GM21619 (cell line): Measurements from ENCODE around the gene TBC1D9.
A peak's percentile ranks its signal among the peaks of the same experiment; 100 is the strongest.

Experiments
- ATAC-seq: cut with Tn5 transposase; IDR thresholded peaks from one replicate; pipeline ENCODE4 v1.9.1; 2021; ENCODE audit not compliant: unreplicated experiment

TBC1D9 gene

DNA sequence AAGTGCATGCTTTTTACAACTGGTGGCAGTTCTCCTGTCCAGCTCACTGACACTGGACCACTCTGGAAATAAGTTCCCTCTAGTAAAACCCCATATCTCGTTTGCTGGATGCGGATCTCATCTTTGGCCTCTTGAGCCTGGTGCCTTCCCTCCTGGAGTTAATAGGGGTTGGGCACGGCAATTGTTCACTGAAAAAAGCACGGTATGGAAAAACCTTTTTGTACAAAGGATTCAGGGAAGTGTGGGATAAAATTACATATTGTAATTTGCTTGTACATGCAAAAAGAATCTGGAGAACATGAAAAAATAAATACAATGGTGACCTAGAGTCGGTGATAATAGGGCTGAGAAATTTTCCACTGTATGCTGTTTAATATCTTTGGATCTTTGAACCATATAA is 30.6 kb downstream of the TBC1D9 start:
- no peak for ATAC-seq

DNA sequence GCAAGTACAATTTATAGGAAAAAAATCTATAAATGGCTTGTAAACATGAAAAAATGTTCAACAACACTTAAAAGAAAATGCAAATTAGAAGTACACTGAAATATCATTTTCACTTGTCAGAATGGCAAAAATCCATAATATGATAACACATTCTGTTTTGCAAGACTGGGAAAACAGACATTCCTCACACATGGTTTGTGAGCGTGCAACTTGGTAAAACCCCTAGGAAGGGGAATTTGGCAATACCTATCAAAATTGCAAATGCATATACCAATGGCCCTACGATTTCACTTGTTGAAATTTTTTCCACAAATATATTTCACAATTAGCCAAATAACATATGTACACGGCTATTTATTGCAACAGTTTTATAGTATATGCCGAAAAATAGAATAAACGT is 31.4 kb downstream of the TBC1D9 start:
- no peak for ATAC-seq

DNA sequence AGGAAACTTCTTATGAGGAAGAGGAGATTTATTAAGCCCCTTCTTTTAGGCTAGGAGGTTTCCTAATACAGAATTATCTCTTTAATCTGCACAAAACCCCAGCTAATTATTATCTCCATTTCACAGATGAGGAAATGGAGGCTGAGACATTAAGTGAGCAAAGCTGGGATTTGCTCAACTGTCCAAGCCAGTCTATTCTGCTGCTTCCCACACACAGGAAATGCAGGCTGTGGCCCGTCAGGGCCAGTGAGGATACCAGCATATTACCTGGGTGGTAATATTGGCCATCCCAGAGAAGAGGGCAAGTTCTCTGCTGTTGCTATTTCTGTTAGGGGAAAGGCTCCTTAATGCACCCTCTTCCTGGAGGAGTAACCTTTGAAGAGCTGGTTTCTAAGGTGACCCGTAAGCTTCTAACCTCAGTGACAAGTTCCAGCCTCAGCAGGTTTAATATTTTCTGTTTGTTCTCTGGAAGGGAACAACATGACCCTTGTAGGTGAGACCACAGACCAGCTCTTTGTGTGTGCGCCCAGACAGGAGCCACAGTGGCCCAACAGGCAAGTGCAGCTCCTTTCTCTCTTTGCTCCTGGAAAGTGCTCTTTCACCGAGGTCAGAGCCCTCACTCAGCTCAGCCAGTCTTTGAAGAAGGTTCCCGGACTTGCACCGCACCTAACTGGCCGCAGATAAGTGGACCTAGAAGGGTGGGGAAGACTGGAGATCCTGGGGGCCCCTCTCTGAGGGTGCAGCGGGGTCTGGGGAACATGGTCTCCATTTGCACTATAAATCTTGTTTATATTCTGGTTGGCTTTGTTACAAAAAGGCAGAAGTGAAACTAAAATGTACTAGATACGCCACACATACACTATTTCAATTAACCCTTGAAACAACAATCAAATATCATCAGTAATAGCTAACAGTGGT is 35.5 kb downstream of the TBC1D9 start:
- ATAC-seq = peak; percentile 36

DNA sequence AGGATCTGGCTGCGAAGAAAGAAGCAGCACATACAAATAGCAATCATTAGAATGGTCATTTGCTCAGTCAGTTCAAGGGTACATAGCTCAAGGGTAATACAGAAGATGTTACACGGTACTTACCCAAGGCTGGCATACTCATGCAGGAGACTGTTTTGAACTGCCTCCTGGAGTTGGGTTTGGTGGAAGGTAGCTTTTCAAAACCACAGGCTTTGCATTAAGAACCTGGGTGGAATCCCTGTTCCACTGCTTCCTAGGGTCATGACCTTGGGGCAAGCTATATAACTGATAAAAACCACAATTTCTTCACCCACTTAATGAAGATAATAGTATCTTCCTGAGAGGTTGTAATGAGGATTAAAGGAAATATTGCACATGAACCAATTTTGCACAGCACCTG is 36.5 kb downstream of the TBC1D9 start:
- peak; percentile 55 for ATAC-seq

DNA sequence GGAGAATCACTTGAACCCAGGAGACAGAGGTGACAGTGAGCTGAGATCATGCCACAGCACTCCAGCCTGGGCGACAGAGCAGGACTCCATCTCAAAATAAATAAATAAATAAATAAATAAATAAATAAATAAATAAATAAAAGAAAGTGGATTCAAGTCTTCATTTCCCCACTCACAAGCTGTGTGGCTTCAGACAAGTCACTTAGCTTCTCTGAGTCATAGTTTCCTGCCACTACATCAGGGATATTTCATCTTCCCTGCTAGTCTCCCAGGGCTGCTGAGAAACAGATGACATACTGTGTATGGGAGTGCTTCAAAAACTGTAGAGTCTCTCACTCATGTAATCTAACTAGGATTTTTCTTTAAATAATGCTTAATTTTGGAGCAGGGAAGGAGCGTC is 37.2 kb downstream of the TBC1D9 start:
- no peak for ATAC-seq

DNA sequence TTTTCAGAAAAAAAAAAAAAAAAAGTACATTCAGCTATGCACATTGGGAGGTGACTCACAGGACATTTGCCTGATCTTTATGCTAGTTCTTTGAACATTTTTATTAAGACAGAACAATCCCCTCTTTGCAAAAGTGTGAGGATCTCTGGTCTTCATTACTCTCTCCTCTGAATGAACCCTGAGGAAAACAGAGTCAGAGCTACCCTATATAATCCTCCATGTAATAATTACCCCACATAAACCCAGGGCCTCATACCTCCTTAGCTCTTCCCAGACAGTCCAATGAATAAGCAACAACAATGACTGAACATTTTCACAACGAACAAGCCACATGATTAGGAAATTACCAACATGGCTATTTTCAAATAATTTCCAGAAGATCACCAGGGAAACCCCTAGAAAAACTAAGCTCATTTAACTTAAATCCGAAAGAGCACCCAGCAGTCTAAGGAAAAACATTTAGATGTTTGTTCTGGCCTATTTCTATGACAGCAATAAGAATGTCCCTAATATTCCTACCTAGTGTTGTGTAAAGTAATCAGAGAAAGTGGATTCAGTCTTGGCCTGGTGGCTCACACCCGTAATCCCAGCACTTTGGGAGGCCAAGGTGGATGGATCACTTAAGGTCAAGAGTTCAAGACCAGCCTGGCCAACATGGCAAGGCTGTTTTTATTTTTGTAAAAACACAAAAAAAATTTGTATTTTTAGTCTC is 37.8 kb downstream of the TBC1D9 start:
- no peak for ATAC-seq

DNA sequence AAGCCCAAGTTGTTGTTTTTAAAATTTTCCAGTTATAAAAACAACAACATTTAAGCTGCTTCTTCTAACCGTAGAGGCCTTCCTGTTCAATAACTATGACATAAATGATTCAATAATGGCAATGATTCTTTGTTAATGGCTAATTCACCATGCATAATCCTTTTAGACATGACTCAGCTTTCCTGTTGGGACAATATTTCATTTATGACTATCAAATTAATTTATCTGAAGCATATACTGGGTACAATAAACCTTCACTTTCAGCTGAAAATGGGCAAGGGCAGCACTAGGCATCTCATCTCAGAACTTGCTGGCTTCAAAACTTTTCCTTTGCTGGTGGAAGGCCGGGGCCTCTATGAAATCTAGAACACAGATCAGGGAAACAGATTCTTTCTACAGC is 38.9 kb downstream of the TBC1D9 start:
- no peak for ATAC-seq

DNA sequence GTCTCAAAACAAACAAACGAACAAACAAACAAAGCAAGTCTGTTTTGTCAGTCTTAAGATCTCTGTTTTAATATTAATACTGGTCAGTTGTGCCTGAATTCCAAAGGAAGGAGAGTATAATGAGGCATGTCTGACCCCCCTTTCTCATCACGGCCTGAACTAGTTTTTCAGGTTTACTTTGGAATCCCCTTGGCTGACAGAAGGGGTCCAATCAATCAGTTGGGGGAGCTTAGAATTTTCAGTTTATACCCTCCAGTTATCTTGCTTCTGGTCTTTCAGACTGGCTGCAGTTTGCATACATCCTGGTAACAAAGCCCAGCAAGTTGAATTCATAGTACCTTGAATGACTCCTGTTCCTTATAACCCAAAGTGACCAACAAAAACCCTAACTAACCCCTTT is 41.1 kb downstream of the TBC1D9 start:
- ATAC-seq = no peak

DNA sequence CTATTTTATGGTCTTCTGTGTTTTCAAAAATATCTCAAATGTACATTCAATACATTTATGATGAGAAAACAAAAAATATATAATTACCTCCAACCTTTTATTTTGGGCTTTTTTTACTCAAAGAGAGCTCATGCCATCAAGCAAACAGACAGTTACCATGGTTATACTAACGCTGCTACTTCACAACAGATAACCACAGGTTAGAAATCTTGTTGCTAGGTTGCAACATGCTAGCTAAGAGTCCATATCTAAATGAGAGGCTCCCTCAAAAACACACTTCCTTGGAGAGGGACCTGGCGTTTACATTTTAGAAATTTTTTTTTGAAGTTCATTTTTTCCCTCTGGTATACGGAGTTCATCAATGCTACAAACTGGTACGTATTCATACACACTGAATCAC is 44.3 kb downstream of the TBC1D9 start:
- ATAC-seq = no peak

DNA sequence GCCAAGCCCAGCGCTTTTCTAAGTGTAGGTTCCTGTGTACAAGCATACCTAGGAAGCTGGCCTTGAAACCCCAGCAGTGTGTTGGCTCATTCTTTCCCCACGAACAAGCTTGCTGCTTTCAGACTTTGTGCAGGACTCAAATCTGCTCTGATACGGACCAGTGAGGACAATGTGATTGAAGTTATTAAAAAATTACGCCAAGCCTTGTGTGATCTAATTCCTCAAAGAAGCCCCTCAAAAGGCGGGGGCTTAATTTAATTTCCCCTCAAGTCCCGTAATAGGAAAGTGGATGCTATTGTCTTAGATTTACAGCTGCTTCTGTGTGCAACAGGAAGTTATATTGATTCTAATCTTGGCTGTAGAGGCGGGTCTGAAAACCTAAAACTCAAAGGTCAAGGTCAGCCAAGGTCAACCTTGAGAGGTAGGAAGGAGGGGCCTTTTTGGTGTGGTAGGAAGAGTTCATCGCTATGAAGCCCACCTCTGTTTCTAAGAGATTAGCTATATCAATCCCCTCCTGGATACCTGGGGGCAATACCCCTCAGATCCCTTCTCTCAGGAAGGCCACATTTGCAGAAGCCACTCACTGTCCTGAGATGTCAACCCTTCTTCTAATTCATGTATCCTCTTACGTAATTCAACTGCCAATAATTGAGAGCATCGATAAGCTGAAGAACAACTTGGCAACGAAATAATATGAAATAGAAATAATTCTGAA is 45.1 kb downstream of the TBC1D9 start:
- ATAC-seq = no peak

DNA sequence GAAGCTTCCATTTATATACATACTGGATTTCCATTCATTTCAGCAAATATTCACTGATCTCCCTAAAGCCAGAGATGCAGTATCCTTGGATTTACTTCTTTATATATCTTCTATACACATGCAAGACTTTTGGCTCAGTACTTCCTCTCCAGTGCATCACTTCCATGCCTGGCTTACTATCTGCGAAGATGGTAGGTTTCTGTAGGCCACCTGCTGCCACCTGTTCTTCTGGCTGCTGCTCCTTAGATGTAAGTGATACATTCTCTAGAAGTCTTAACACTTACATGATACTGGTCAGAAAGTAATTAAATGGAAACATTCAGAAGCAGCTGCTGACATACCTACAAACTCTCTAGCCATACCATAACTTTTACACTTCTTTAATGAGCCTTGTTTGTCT is 48.9 kb downstream of the TBC1D9 start:
- no peak for ATAC-seq

DNA sequence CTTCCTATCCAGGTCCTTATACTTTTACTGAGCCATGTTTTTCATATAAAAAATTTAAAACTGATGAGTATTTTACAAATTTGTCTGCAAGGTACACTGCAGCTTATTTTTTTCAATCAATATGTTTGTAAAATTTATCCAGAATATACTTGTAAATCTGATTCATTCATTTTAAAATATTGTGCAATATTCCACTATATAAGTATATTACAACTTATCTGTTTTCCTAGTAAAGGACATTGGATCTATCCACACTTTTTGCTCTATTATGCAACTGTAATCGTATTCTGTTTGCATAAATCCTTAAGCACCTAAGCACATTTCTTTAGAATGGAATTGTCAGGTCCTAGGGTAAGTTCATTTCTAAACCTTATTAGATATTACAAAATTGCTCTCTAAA is 49.5 kb downstream of the TBC1D9 start:
- no peak for ATAC-seq

DNA sequence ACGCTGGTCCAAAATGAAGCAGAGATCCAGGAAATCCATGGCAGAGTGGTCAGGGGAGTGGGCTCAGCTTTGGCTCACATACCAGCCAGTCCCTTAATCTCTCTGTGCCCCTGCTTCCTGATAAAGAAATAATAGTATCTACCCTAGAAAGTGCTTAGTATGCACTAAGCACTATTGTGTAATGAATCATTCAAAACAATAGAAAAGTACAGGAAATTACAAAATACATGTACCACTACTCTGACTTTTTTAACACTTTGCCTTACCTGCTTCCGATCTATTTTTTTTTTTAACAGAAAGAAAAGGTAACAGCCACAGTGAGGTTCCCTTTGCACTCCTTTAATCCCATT is 49.9 kb downstream of the TBC1D9 start:
- no peak for ATAC-seq

DNA sequence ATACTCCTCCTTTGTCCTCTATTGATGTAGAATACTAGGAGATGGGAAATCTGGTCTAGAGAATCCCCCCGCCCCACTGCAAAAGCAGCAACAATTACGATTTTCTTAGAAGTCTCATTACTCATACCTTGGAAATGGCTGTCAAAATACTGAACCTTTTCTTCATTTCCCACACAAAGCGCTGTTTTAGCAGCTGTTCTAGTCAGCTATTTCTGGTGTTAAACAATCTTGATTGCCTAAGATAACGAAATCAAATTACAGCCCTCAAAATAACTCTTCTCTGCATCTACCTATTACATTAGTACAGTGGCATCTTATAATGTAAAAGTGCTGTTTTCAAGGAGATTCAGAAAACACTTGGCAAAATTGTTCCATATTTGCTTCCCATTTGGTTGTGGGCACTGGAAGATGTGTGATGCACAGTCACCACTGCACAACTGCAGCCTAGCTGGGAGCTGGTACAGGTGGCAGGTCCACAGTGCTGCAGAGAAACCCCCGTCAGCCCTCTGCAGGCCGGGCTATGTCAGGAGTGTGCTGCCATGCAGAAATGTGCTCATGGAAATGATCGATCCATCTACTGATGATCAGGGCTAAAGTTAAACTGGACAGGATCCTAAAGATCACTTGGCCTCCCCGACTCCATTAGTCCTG is 50.4 kb downstream of the TBC1D9 start:
- no peak for ATAC-seq

DNA sequence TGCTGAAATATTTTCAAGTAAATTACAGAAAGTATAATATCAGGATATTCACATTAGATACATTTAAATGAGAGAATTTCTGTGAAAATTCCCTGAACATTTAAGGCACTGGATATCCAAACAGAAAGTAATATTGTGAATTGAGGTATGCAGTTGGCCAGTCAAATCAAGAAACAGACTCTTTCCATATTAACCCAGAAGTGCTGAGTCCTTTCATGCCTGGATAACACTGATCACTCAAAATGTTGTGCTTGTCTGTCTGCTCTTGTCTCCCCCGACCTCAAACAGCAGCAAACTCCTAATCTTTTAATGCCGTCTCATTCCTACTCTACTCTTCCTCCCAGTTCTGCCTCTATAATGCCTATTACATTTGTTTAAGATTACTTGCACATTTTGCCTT is 51.2 kb downstream of the TBC1D9 start:
- peak; percentile 66 for ATAC-seq

DNA sequence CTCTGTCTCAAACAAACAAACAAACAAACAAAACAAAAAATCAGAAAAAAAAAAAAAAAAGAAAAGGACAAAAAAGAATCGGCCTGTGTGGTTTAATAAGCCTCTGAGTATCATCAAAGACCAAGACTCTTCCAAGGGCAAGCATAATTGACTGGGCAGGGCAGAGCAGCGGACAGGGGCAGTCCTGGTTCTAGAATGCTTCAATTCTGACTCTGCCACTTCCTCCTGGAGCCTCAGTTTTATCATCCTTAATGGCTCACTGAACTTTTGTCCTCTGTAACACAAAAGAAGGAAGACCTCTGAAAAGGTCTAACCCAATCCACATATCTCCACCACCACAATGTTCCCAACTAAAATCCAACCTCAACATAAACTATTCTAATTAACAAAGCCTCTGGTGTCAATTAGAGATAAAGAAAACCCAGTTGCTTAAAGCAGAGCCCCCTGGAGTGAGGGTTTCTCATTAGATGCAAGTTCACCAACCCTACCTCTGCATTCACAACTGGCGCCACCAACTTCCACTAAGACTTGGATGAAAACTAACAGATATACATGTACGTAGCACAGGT is 51.7 kb downstream of the TBC1D9 start:
- ATAC-seq = peak; percentile 21

DNA sequence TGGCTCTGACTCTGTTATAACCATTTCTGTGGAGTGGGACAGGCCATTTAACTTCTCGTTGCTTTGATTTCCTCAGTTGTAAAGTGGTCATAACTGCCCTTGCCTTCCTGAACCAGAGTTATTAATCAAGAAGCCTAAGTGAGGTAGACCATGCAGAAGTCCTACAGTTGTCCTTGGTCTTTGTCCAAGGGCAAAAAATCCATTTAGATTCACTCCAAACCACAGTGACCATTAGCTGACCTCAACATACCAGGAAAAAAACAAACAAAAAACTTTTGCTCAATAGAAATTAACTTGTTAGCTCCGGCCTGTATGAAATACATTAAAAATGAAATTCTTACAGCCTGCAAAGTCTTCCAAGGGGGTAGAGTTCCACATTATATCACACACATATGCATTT is 52.7 kb downstream of the TBC1D9 start:
- no peak for ATAC-seq

DNA sequence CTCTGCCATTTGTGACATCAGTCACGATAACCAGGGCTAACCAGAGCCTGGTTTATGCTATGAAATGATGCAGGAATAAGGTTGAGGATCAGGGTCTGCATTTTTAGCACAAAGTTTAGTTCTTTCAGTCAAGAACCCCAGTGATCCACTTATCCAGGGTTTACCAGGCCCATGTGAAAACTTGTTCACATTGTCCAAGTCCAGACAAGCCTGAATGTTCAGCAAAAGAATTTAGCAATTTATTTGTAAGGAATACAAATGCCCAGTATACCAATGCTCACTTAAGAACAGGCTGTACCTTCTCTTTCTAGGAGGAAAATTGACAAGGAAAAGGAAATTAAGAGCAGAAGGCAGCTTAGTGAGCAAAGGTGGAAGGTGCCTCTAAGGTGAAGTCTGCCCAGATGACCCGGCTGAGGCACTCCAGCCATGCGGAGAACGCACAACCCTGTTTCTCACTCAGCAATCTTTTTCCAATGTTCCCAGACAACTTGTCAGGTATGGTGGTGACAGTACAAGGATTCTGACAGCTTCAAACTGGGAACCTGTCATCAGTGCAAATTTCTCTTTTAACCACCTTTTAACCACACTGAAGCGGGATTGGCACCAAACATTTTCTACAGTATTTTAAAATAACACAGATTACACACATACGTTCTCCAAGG is 54.0 kb downstream of the TBC1D9 start:
- no peak for ATAC-seq

DNA sequence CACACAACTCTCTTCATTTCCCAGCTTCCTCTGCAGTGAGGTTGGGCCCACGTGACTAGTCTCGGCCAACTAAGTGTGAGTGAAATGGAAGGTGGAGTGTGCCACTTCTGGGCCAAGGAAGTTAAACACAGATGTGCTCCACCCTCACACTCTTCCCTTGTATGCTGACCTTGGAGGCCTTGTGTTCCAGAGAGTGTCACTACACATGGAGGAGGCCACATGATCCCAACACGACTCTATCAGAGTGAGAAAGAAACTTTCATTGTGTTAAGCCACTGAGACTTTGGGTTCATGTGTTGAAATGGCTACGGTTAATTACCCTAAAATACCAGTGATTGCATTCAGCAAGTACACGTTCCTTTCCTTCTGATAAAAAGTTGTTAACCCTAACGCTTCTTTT is 55.1 kb downstream of the TBC1D9 start:
- no peak for ATAC-seq

DNA sequence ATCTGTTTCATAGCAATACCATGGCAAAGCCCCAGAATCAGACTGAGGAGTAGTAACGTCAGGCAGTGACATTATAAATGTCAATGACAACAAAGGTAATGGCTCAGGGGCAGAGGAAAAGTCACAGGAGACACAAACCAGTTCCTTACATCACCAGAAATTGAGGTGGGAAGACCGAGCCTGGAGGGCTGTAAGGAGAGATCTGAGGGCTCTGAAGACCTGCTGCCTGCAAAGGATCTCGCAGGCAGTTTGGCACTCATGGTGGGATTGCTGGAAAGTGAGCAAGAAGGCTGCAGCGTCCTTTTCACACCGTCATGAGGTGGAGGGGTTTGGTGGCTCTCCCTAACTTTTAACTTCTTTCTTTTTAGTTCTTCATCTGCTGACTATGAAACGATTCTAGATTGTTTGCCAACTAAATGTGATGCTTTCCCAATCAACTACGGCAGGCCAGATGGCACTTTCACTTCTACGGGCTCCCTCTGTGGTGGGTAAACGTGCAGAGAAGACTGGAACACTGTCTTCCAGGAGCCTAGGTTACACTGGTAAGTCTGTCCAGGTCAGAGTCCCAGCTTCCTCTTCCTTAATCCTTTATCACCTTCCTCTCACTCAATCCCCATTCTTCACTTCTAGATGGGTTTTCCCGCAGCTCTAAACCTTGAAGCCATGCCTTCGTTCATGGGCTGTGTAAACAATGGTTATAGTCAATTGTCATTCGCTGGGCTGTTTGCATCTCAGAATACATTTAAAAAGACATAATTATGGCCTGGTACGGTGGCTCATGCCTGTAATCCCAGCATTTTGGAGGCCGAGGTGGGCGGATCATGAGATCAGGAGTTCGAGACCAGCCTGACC is 58.2 kb downstream of the TBC1D9 start:
- no peak for ATAC-seq
